Upper lobe of left lung (tissue), 6 donors: ENCODE measurements around the gene SULT2B1. TPM values are rescaled to one million over a fixed set of nuclear protein-coding genes. Genes with fewer than 3 reads are reported as not detected.

Experiments used
- ATAC-seq, 2 donors: fragments of 200-7000 bp; cut with Tn5 transposase; one replicate each; pipeline ENCODE4 v1.9.1; 2022; ENCODE audit warnings: mild to moderate bottlenecking in 2 of 2, moderate library complexity in 2 of 2; ENCODE audit not compliant: low FRiP score in 2 of 2
- DNase-seq, 2 donors: peaks; one replicate each; pipeline ENCODE4 v3.0.0-alpha.2; 2019 to 2020
- H3K27ac ChIP-seq, 4 donors: fragments of 200-600 bp; sonication (generic); one replicate each; pipeline ENCODE4 v1.5.1; 2016 to 2019
- H3K27me3 ChIP-seq, 4 donors: fragments of 200-600 bp; sonication (generic); one replicate each; pipeline ENCODE4 v1.5.1; 2017 to 2019
- H3K36me3 ChIP-seq, 4 donors: fragments of 200-600 bp; sonication (generic); one replicate each; pipeline ENCODE4 v1.5.1; 2016 to 2019
- H3K4me1 ChIP-seq, 4 donors: fragments of 200-600 bp; sonication (generic); one replicate each; pipeline ENCODE4 v1.5.1; 2018 to 2019
- H3K4me3 ChIP-seq, 4 donors: fragments of 200-600 bp; sonication (generic); one replicate each; pipeline ENCODE4 v1.5.1; 2017 to 2019; ENCODE audit warnings: mild to moderate bottlenecking in 2 of 4, moderate library complexity in 1 of 4
- H3K9me3 ChIP-seq, 4 donors: fragments of 200-600 bp; sonication (generic); one replicate each; pipeline ENCODE4 v1.5.1; 2018 to 2019
- CTCF ChIP-seq, 6 experiments: fragments of 450-650 bp in 4 of 6; fragments of 200-600 bp in 2 of 6; sonication (generic) in 2 of 6; IDR thresholded peaks; one replicate each; pipeline ENCODE4 v1.5.1; 2016 to 2019; ENCODE audit warnings: antibody characterized with exemption in 6 of 6
- EP300 ChIP-seq, 4 donors: sonication (generic); formaldehyde crosslinking; IDR thresholded peaks; one replicate each; pipeline ENCODE4 v1.5.1; 2017; ENCODE audit warnings: antibody characterized with exemption in 4 of 4, control low read depth in 2 of 4
- POLR2A ChIP-seq, 4 donors: fragments of 450-650 bp; IDR thresholded peaks; one replicate each; pipeline ENCODE4 v1.5.1; 2016 to 2017; ENCODE audit warnings: antibody characterized with exemption in 4 of 4, mild to moderate bottlenecking in 2 of 4
- POLR2AphosphoS5 ChIP-seq, 2 donors: sonication (generic); formaldehyde crosslinking; IDR thresholded peaks; one replicate each; pipeline ENCODE4 v1.5.1; 2017; ENCODE audit warnings: antibody characterized with exemption in 2 of 2
- WGBS, 2 donors: methylation state at CpG; one replicate each; pipeline ENCODE4 v1.1.5; 2017 to 2018; 5-methylcytosine and 5-hydroxymethylcytosine counted together
- total RNA-seq, 6 donors: library from RNA; depleted of rRNA in 4 of 6; stranded (reverse); fragments of >200 nt in 4 of 6; gene quantifications; one replicate each; pipeline versions ENCODE4 v1.1.0 to v1.2.1, GENCODE V29; 2016 to 2021
- donor health status: DM: no; HTN: no; CAD: no; lungs with moderate emphysema.
- donor health status: DM: no; HTN: yes; CAD: no; lungs with severe emphysema.

SULT2B1 gene
- total RNA-seq, 6 donors from 2014 or later: 10.5 to 19.6 (median 15.2) TPM

- Histone ChIP-seq H3K27ac (no peak overlapping the region), H3K36me3 (no peaks in the 10 kb centered on the region), H3K27me3 (no peaks in the 10 kb centered on the region), H3K9me3 (no peaks in the 10 kb centered on the region), H3K4me3 (no peak overlapping the region), H3K4me1 (peaks cover 5 to 12% (median 9%) of the 10 kb centered on the region in 4 donors)
- ATAC-seq: no peak
- DNase-seq: no peak
- TF ChIP-seq CTCF (IDR thresholded peaks at IDR 0.05): no peak
- TF ChIP-seq POLR2AphosphoS5 (IDR thresholded peaks at IDR 0.05): no peak
- TF ChIP-seq POLR2A (IDR thresholded peaks at IDR 0.05): no peak
- TF ChIP-seq EP300 (IDR thresholded peaks at IDR 0.05): no peak
- 76 to 82% methylated on average over 7 of the region's 7 CpGs for WGBS, 2 donors
These were observed 13.1 kb downstream of the SULT2B1 start for GRCh38 chr19:48565090-48565489.

- TF ChIP-seq POLR2A (IDR thresholded peaks at IDR 0.05): peak in 1 of 4 donors; percentile 51
- TF ChIP-seq CTCF (IDR thresholded peaks at IDR 0.05): no peak
- peak; percentile 53 to 68 for TF ChIP-seq POLR2AphosphoS5 (IDR thresholded peaks at IDR 0.05)
- TF ChIP-seq EP300 (IDR thresholded peaks at IDR 0.05): peak in 1 of 4 donors; percentile 68
- Histone ChIP-seq H3K36me3 (no peaks in the 10 kb centered on the region), H3K27me3 (no peaks in the 10 kb centered on the region), H3K4me1 (peaks cover 5 to 16% (median 9%) of the 10 kb centered on the region in 4 donors), H3K4me3 (no peak overlapping the region), H3K27ac (peak overlapping the region; percentile 48 to 80 (median 64)), H3K9me3 (no peaks in the 10 kb centered on the region)
- ATAC-seq: peak; percentile 88 to 94
- peak; percentile 85 to 92 for DNase-seq
- 18 to 35% methylated on average over 12 to 18 of the region's 19 CpGs for WGBS, 2 donors
These were observed 16.4 kb downstream of the SULT2B1 start for GRCh38 chr19:48568345-48568886.

GRCh38 chr19:48569814-48570213 is 17.8 kb downstream of the SULT2B1 start:
- no peaks in the 10 kb centered on the region for H3K9me3 ChIP-seq
- no peaks in the 10 kb centered on the region for H3K36me3 ChIP-seq
- no peak for TF ChIP-seq EP300 (IDR thresholded peaks at IDR 0.05)
- TF ChIP-seq POLR2AphosphoS5 (IDR thresholded peaks at IDR 0.05): no peak
- TF ChIP-seq POLR2A (IDR thresholded peaks at IDR 0.05): no peak
- TF ChIP-seq CTCF (IDR thresholded peaks at IDR 0.05): no peak
- no peak for DNase-seq
- no peaks in the 10 kb centered on the region for H3K27me3 ChIP-seq
- ATAC-seq: no peak
- H3K4me1 ChIP-seq: peaks cover 5 to 22% (median 9%) of the 10 kb centered on the region in 4 donors
- WGBS, 2 donors: 53 to 54% methylated on average over 11 of the region's 11 CpGs
- H3K27ac ChIP-seq: peak overlapping the region in 1 of 4 donors; percentile 7
- H3K4me3 ChIP-seq: no peak overlapping the region

- Histone ChIP-seq H3K4me1 (peaks cover 5 to 22% (median 9%) of the 10 kb centered on the region in 4 donors), H3K9me3 (no peaks in the 10 kb centered on the region), H3K27me3 (no peaks in the 10 kb centered on the region), H3K27ac (peak overlapping the region in 2 of 4 donors; percentile 30 to 63), H3K36me3 (no peaks in the 10 kb centered on the region), H3K4me3 (no peak overlapping the region)
- TF ChIP-seq EP300 (IDR thresholded peaks at IDR 0.05): no peak
- TF ChIP-seq POLR2AphosphoS5 (IDR thresholded peaks at IDR 0.05): no peak
- TF ChIP-seq CTCF (IDR thresholded peaks at IDR 0.05): no peak
- TF ChIP-seq POLR2A (IDR thresholded peaks at IDR 0.05): peak in 1 of 4 donors; percentile 2
- DNase-seq (peak in 1 of 2 donors; percentile 81), ATAC-seq (peak in 1 of 2 donors; percentile 64)
- 68 to 69% methylated on average over 5 of the region's 5 CpGs for whole genome bisulfite sequencing, 2 donors
These were observed 19.6 kb downstream of the SULT2B1 start for GRCh38 chr19:48571378-48572162.
